Body of pancreas (tissue), 4 donors: ENCODE data around the gene PINLYP.

Experiments
- POLR2A ChIP-seq, 3 donors: fragments of 450-650 bp; IDR thresholded peaks; one replicate each; pipeline ENCODE4 v1.6.1; 2016; ENCODE audit warnings: antibody characterized with exemption in 3 of 3, mild to moderate bottlenecking in 2 of 3
- TF ChIP-seq, protein P1 (sequence below), 7 experiments: fragments of 450-650 bp in 4 of 7; fragments of 200-600 bp in 3 of 7; sonication (generic) in 3 of 7; IDR thresholded peaks; one replicate each; pipeline ENCODE4 v1.5.1; 2016 to 2019; ENCODE audit warnings: antibody characterized with exemption in 7 of 7

DNA sequence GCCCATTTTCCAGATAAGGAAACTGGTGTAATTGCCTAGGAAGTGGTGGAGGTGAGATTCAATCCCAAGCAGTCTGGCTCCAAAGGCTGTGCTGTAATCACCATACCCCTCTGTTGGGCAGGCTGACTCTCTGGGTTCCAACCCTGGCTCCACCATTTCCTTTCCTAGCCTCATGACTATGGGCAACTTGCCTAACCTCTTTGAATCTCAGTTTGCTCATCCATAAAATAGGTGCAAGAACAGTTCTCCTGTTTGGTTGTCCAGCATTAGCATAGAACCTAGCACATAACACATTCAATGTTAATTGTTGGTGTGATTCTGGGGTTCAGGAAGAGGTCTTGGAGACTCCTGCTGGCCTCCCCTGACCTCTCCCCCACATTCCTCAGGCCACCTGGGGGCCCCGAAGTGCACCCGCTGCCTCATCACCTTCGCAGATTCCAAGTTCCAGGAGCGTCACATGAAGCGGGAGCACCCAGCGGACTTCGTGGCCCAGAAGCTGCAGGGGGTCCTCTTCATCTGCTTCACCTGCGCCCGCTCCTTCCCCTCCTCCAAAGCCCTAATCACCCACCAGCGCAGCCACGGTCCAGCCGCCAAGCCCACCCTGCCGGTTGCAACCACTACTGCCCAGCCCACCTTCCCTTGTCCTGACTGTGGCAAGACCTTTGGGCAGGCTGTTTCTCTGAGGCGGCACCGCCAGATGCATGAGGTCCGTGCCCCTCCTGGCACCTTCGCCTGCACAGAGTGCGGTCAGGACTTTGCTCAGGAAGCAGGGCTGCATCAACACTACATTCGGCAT lies 23.0 kb downstream of the PINLYP start:
- TF ChIP-seq, protein P1, sequence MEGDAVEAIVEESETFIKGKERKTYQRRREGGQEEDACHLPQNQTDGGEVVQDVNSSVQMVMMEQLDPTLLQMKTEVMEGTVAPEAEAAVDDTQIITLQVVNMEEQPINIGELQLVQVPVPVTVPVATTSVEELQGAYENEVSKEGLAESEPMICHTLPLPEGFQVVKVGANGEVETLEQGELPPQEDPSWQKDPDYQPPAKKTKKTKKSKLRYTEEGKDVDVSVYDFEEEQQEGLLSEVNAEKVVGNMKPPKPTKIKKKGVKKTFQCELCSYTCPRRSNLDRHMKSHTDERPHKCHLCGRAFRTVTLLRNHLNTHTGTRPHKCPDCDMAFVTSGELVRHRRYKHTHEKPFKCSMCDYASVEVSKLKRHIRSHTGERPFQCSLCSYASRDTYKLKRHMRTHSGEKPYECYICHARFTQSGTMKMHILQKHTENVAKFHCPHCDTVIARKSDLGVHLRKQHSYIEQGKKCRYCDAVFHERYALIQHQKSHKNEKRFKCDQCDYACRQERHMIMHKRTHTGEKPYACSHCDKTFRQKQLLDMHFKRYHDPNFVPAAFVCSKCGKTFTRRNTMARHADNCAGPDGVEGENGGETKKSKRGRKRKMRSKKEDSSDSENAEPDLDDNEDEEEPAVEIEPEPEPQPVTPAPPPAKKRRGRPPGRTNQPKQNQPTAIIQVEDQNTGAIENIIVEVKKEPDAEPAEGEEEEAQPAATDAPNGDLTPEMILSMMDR (IDR thresholded peaks at IDR 0.05): no peak
- TF ChIP-seq POLR2A (IDR thresholded peaks at IDR 0.05): no peak
